ENCODE results near the gene HEXA.

Gene HEXA

GRCh38 chr15:72318408-72318942, 57.3 kb downstream of the HEXA start:
- TF ChIP-seq, protein P1, sequence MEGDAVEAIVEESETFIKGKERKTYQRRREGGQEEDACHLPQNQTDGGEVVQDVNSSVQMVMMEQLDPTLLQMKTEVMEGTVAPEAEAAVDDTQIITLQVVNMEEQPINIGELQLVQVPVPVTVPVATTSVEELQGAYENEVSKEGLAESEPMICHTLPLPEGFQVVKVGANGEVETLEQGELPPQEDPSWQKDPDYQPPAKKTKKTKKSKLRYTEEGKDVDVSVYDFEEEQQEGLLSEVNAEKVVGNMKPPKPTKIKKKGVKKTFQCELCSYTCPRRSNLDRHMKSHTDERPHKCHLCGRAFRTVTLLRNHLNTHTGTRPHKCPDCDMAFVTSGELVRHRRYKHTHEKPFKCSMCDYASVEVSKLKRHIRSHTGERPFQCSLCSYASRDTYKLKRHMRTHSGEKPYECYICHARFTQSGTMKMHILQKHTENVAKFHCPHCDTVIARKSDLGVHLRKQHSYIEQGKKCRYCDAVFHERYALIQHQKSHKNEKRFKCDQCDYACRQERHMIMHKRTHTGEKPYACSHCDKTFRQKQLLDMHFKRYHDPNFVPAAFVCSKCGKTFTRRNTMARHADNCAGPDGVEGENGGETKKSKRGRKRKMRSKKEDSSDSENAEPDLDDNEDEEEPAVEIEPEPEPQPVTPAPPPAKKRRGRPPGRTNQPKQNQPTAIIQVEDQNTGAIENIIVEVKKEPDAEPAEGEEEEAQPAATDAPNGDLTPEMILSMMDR (IDR thresholded peaks at IDR 0.05; ENCODE audit: insufficient read depth, low read length, poor library complexity, severe bottlenecking), result no peak
- H3K4me3 ChIP-seq (replicated peaks; ENCODE audit: low read depth, low read length), result no peak overlapping the region
- no peaks in the 10 kb centered on the region for H3K27me3 ChIP-seq (replicated peaks; ENCODE audit: control insufficient read depth, insufficient read depth, low read length)
- no peaks in the 10 kb centered on the region for H3K36me3 ChIP-seq (ENCODE audit: control insufficient read depth, insufficient read depth, low read length)
- no peak for DNase-seq (ENCODE audit: extremely low read depth, insufficient read length)

DNA sequence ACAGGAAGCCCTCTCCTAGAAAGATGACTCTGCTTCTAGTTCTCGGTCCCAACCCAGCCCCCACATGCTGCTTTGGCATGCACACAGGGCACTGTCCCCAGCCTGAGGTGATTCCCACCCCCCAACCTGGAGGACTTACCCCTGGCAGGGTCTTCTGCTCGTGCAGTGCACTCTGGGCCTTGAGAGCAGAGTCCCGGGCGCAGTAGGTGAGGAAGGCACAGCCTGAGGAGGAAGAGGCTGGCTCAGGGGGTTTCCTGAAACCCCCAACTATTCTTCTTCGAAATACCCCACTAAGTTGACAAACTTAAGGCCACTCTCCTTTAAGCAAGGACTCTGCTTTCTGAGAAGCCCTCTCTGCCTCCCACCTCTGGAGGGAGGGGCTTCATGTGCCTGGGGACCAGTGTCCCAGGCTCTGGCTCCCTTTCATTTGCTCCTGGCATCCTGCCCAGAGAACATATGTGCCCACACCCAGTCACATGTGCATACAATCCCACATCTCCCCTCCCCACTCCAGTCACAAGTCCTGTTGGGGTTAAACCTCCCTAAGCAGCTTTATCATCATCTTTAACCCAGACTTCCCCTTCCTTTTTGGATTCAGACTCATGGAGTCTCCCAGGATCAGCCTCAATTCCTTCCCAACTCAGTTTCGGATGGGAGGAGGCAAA, 60.0 kb downstream of the HEXA start:
- no peaks in the 10 kb centered on the region for H3K27me3 ChIP-seq (replicated peaks; ENCODE audit: control insufficient read depth, insufficient read depth, low read length)
- H3K4me3 ChIP-seq (replicated peaks; ENCODE audit: low read depth, low read length), result no peak overlapping the region
- TF ChIP-seq, protein P1 (IDR thresholded peaks at IDR 0.05; ENCODE audit: insufficient read depth, low read length, poor library complexity, severe bottlenecking), result no peak
- DNase-seq (ENCODE audit: extremely low read depth, insufficient read length), result no peak
- H3K36me3 ChIP-seq (ENCODE audit: control insufficient read depth, insufficient read depth, low read length), result no peaks in the 10 kb centered on the region

- TF ChIP-seq, protein P1 (IDR thresholded peaks at IDR 0.05; ENCODE audit: insufficient read depth, low read length, poor library complexity, severe bottlenecking), result no peak
- DNase-seq (ENCODE audit: extremely low read depth, insufficient read length), result no peak
- Histone ChIP-seq H3K4me3 (replicated peaks; ENCODE audit: low read depth, low read length) (no peak overlapping the region), H3K27me3 (replicated peaks; ENCODE audit: control insufficient read depth, insufficient read depth, low read length) (no peaks in the 10 kb centered on the region), H3K36me3 (ENCODE audit: control insufficient read depth, insufficient read depth, low read length) (no peaks in the 10 kb centered on the region)
Observed at GRCh38 chr15:72313881-72314280, 61.9 kb downstream of the HEXA start.

DNA sequence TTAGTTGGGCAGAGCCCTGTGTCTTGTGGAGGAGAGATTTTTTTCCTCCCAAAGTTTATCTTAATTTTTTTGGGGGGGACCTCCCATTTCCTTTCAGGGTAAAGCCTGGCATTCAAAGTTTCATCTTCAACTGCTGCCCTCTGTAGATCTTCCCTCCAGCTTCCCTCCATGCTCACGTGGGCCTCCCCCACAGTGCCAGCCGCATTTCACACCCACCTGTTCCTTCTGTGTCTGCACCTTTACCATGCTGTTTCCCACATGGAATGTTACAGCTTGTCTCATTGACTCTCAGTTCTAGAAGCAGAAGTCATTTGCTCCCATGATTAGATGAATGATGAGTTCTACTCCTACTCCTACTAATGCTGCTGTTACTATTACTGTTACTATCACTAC, 62.4 kb downstream of the HEXA start:
- Histone ChIP-seq H3K4me3 (replicated peaks; ENCODE audit: low read depth, low read length) (no peak overlapping the region), H3K27me3 (replicated peaks; ENCODE audit: control insufficient read depth, insufficient read depth, low read length) (no peaks in the 10 kb centered on the region), H3K36me3 (ENCODE audit: control insufficient read depth, insufficient read depth, low read length) (no peaks in the 10 kb centered on the region)
- DNase-seq (ENCODE audit: extremely low read depth, insufficient read length), result no peak
- TF ChIP-seq, protein P1 (IDR thresholded peaks at IDR 0.05; ENCODE audit: insufficient read depth, low read length, poor library complexity, severe bottlenecking), result no peak

DNA sequence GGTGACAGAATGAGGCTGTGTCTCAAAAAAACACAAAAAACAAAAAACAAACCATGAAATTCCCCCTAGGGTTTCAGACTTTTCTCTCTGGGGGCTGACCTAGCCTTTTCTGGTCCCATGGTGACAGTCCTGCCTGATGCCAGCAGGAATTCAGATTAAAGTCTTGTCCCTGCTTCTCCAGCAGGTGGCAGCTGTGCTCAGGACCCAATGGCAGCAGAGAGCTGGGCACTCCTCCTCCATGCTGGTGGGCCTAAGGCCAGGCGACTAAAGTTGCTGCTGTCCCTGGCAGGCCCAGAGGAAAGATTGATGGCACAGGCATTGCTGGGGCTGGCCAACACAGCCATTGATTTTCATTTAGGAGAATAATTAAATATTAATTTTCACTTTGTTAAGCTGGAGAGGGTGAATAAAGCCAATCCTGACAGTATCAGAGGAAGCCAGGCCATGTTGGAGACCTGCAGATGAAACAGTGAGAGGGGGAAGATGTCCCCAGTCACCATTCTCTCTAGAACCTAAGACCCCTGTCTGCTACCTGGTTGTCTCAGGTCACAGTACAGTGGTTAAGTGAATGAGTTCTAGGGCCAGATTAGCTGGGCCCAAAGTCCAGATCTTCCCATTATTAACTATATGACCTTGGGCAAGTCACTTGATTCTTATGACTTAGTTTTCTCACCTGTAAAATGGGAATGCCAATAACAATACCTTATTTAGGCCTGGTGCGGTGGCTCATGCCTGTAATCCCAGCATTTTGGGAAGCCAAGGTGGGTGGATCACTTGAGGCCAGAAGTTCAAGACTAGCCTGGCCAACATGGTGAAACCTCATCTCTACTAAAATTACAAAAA, 63.0 kb downstream of the HEXA start:
- H3K27me3 ChIP-seq (replicated peaks; ENCODE audit: control insufficient read depth, insufficient read depth, low read length), result no peaks in the 10 kb centered on the region
- no peak overlapping the region for H3K4me3 ChIP-seq (replicated peaks; ENCODE audit: low read depth, low read length)
- TF ChIP-seq, protein P1 (IDR thresholded peaks at IDR 0.05; ENCODE audit: insufficient read depth, low read length, poor library complexity, severe bottlenecking), result peak; percentile 87
- peak; percentile 22 for DNase-seq (ENCODE audit: extremely low read depth, insufficient read length)
- H3K36me3 ChIP-seq (ENCODE audit: control insufficient read depth, insufficient read depth, low read length), result no peaks in the 10 kb centered on the region

Measured in GM06990 (cell line).